Gastroesophageal sphincter (tissue), 4 donors: ENCODE results near the gene GABRD. TPM values are rescaled to one million over a fixed set of nuclear protein-coding genes. Genes with fewer than 3 reads are reported as not detected.

ENCODE experiments used
- ATAC-seq: fragments of 150-250 bp; one replicate; pipeline ENCODE4 v1.9.1; 2016; ENCODE audit warnings: mild to moderate bottlenecking, moderate library complexity
- H3K27ac ChIP-seq, 4 donors: fragments of 200-600 bp; sonication (generic) in 3 of 4; 1 replicate in 3 of 4; 2 replicates in 1 of 4; pipeline ENCODE4 v1.5.1; 2016 to 2019
- H3K27me3 ChIP-seq: fragments of 200-600 bp; sonication (generic); one replicate; pipeline ENCODE4 v1.5.1; 2019
- H3K36me3 ChIP-seq, 2 donors: fragments of 200-600 bp; sonication (generic); one replicate each; pipeline ENCODE4 v1.5.1; 2019; ENCODE audit warnings: control low read depth in 1 of 2
- H3K4me1 ChIP-seq, 3 donors: fragments of 200-600 bp; sonication (generic); 1 replicate in 2 of 3; 2 replicates in 1 of 3; pipeline ENCODE4 v1.5.1; 2016 to 2019; ENCODE audit warnings: control low read depth in 2 of 3
- H3K4me3 ChIP-seq, 2 donors: fragments of 200-600 bp; sonication (generic); one replicate each; pipeline ENCODE4 v1.5.1; 2019; ENCODE audit warnings: mild to moderate bottlenecking in 1 of 2, moderate library complexity in 1 of 2
- H3K9me3 ChIP-seq, 3 donors: fragments of 200-600 bp; sonication (generic); one replicate each; pipeline ENCODE4 v1.5.1; 2017 to 2019; ENCODE audit warnings: control low read depth in 2 of 3
- EP300 ChIP-seq: sonication (generic); formaldehyde crosslinking; IDR thresholded peaks from one replicate; pipeline ENCODE4 v1.6.1; 2017; ENCODE audit warnings: antibody characterized with exemption, mild to moderate bottlenecking
- POLR2A ChIP-seq, 2 donors: fragments of 450-650 bp; IDR thresholded peaks; one replicate each; pipeline ENCODE4 v1.6.1; 2017; ENCODE audit warnings: antibody characterized with exemption in 2 of 2, mild to moderate bottlenecking in 2 of 2, moderate library complexity in 1 of 2
- POLR2AphosphoS5 ChIP-seq: sonication (generic); formaldehyde crosslinking; IDR thresholded peaks from one replicate; pipeline ENCODE4 v1.6.1; 2017; ENCODE audit warnings: antibody characterized with exemption
- WGBS, 2 donors: methylation state at CpG; one replicate each; pipeline ENCODE4 v1.1.5; 2018; ENCODE audit warnings: low coverage in 1 of 2; 5-methylcytosine and 5-hydroxymethylcytosine counted together
- total RNA-seq, 4 donors: library from RNA; depleted of rRNA; stranded (reverse); fragments of >200 nt; gene quantifications; one replicate each; pipeline ENCODE4 v1.1.0, GENCODE V29; 2016
- TF ChIP-seq, protein P1 (sequence below), 4 experiments: fragments of 200-600 bp in 2 of 4; fragments of 450-650 bp in 2 of 4; sonication (generic) in 1 of 4; IDR thresholded peaks; one replicate each; pipeline ENCODE4 v1.5.1; 2017 to 2019; ENCODE audit warnings: antibody characterized with exemption in 4 of 4, mild to moderate bottlenecking in 2 of 4, moderate library complexity in 2 of 4

The GABRD gene
- total RNA-seq, 4 donors from 2014 or later = 0.73 TPM; not detected in 3

DNA sequence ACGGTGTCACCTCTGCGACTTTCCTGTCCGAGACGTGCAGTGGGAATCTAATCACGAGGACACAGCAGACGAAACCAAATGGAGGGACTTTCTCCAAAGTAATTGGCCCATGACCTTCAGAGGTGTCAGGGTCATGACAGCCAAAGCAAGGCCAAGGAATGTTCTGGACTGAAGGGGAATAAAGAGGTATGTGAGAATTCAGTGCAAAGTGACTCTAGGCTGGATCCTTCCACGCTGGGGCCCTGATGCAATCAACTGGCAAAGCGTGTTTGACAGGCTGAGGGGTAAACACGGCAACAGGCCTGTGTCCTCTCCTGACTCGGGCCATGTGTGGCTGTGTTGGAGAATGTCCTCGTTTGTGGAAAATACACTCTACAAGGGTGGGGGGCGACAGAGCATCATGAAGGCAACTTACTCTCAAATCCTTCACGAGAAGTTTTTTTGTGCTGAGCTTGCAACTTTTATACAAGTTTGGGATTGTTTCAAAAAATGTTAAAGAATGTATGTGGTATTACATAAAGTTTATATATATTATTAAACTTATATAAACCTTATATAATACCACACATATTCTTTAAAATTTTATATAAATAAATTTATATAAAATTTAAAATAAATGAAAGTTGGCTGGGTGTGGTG lies 17.3 kb upstream of the GABRD start:
- no peak for ATAC-seq
- Histone ChIP-seq H3K4me1 (peaks cover 0 to 7% (median 0%) of the 10 kb centered on the region in 3 donors), H3K4me3 (no peak overlapping the region), H3K27me3 (peaks cover 97% of the 10 kb centered on the region), H3K27ac (no peak overlapping the region), H3K9me3 (no peaks in the 10 kb centered on the region), H3K36me3 (no peaks in the 10 kb centered on the region)
- TF ChIP-seq, protein P1, sequence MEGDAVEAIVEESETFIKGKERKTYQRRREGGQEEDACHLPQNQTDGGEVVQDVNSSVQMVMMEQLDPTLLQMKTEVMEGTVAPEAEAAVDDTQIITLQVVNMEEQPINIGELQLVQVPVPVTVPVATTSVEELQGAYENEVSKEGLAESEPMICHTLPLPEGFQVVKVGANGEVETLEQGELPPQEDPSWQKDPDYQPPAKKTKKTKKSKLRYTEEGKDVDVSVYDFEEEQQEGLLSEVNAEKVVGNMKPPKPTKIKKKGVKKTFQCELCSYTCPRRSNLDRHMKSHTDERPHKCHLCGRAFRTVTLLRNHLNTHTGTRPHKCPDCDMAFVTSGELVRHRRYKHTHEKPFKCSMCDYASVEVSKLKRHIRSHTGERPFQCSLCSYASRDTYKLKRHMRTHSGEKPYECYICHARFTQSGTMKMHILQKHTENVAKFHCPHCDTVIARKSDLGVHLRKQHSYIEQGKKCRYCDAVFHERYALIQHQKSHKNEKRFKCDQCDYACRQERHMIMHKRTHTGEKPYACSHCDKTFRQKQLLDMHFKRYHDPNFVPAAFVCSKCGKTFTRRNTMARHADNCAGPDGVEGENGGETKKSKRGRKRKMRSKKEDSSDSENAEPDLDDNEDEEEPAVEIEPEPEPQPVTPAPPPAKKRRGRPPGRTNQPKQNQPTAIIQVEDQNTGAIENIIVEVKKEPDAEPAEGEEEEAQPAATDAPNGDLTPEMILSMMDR (IDR thresholded peaks at IDR 0.05) = no peak
- TF ChIP-seq POLR2AphosphoS5 (no peak), EP300 (no peak), POLR2A (IDR thresholded peaks at IDR 0.05) (no peak)
- WGBS, 2 donors = 67 to 77% methylated on average over 6 to 13 of the region's 13 CpGs

DNA sequence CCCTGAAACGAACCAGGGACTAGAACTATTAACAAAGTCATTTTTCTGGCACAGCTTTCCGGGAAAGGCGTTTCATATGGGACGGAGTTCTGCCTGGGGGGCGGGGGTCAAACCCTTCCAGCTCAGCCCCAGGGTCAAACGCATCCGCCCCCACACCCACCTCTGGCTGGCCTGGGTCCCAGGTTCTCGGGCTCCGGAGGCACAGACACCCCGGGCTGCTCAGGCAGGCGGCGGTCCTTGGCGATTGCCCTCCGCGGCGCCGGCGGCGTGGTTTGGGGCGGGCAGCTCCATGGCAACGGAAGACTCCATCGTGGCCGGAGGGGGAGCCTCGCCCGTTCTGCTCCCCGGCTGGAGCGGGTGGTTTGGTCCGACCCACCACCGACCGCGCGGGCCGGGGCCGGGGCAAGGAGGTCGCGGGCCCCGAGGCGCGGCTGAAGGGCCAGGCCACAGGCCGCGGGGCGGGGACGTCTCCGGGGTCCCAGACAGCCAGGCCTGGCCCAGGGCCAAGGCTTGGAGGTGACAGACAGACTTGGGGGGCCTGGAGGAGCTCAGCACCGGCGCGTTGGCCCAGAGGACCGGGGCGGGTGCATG lies 15.5 kb upstream of the GABRD start, which contains the start of gene CFAP74:
Gene CFAP74, minus strand, starts transcription at position 246 of the 591 bp plus-strand sequence. CDS start 12,830 bp downstream, outside the sequence.
- Histone ChIP-seq H3K36me3 (no peaks in the 10 kb centered on the region), H3K4me3 (no peak within 1 kb of the TSS), H3K4me1 (peaks cover 0 to 7% (median 0%) of the 10 kb centered on the region in 3 donors), H3K27me3 (peaks cover 97% of the 10 kb centered on the region), H3K9me3 (no peaks in the 10 kb centered on the region), H3K27ac (no peak within 1 kb of the TSS)
- TF ChIP-seq EP300 (no peak), POLR2A (IDR thresholded peaks at IDR 0.05) (no peak), POLR2AphosphoS5 (no peak)
- TF ChIP-seq, protein P1 (IDR thresholded peaks at IDR 0.05) = no peak
- ATAC-seq = no peak
- 2% methylated on average over 5 to 6 of the region's 49 CpGs for WGBS, 2 donors

DNA sequence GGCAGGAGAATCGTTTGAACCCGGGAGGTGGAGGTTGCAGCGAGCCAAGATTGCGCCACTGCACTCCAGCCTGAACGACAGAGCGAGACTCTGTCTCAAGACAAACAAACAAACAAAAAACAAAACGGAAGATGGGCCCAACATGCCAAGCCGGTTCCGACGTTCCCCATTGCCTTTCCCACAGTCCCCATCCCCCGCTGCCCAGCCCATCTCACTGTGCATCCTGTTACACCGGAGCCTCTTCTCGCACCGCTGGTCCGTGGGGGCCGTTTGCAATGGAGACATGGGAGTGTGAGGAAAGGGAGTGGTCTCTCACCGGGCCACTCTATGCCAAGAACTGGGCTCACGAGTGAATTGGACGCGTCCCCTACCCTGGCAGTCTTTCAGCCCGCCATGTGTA lies 14.3 kb upstream of the GABRD start:
- H3K27me3 ChIP-seq = peaks cover 97% of the 10 kb centered on the region
- H3K27ac ChIP-seq = no peak overlapping the region
- 77 to 88% methylated on average over 5 to 8 of the region's 21 CpGs for WGBS, 2 donors
- no peak for TF ChIP-seq EP300
- no peak for TF ChIP-seq POLR2AphosphoS5
- TF ChIP-seq POLR2A (IDR thresholded peaks at IDR 0.05) = no peak
- no peak overlapping the region for H3K4me3 ChIP-seq
- ATAC-seq = no peak
- H3K4me1 ChIP-seq = peaks cover 0 to 7% (median 0%) of the 10 kb centered on the region in 3 donors
- no peaks in the 10 kb centered on the region for H3K36me3 ChIP-seq
- no peaks in the 10 kb centered on the region for H3K9me3 ChIP-seq

DNA sequence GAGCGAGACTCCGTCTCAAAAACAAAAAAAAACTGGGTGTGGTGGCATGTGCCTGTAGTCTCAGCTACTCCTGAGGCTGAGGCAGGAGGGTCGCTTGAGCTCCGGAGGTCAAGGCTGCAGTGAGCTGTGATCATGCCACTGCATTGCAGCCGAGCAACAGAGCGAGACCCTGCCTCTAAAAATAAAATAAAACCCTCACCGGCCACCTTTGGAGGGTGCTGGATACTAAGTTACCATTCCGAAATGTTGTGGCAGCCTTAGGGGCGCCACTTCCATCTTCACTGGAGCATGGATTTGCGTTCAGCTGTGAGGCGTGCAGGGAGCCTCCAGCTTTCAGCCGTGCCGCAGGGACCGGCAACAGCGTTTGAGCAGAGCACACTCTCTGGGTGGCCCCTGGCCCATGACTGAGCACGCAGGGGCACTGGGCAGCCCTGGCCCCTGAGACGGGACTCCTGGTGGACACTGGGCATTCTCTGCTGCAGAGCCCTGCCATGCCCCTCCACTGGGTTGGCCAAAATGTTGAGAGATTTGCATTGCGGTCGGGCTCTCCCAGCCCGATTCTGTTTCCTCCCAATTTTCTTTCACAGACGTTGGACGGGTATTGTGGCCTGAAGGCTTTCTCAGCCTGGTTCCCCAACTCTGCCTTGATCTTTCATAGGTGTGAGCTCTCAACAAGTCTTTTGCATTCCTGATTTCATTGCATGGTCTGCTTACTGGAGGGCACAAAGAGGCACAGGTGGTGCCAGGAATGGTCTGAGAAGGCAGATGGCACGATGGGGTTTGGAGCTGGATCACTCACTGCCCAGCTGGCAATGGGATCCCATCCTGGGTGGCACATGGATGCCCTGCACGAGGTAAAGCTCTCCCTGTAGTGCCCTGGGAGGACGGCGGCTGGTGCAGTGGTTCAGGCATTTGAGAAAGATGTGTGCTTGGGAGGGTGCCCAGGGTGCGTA lies 9.8 kb upstream of the GABRD start:
- Histone ChIP-seq H3K4me3 (no peak overlapping the region), H3K4me1 (no peaks in the 10 kb centered on the region), H3K27ac (no peak overlapping the region), H3K36me3 (no peaks in the 10 kb centered on the region), H3K27me3 (peaks cover 93% of the 10 kb centered on the region), H3K9me3 (no peaks in the 10 kb centered on the region)
- WGBS, 2 donors = 84 to 85% methylated on average over 4 to 11 of the region's 27 CpGs
- no peak for TF ChIP-seq EP300
- TF ChIP-seq POLR2A (IDR thresholded peaks at IDR 0.05) = no peak
- TF ChIP-seq, protein P1 (IDR thresholded peaks at IDR 0.05) = no peak
- TF ChIP-seq POLR2AphosphoS5 = no peak
- ATAC-seq = no peak

DNA sequence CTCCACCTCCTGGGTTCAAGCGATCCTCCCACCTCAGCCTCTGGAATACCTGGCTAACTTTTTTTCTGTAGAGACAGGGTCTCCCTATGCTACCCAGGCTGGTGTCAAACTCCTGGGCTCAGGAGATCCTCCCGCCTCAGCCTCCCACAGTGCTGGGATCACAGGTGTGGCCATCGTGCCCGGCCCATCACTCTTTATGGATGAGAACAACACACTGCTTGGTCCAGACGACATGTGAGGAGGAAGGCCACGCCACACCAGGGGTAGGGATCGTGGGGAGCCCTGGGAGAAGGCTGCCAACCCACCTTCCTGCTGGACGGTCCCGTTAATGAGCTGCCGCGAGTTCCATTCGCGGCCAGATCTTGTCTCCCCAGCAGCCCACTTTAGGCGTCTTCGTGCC lies 5.0 kb upstream of the GABRD start:
- Histone ChIP-seq H3K27me3 (peaks cover 94% of the 10 kb centered on the region), H3K36me3 (no peaks in the 10 kb centered on the region), H3K27ac (no peak overlapping the region), H3K4me1 (peaks cover 0 to 8% (median 0%) of the 10 kb centered on the region in 3 donors), H3K9me3 (no peaks in the 10 kb centered on the region), H3K4me3 (no peak overlapping the region)
- TF ChIP-seq POLR2AphosphoS5 (no peak), POLR2A (IDR thresholded peaks at IDR 0.05) (no peak), EP300 (no peak)
- TF ChIP-seq, protein P1 (IDR thresholded peaks at IDR 0.05) = no peak
- ATAC-seq = no peak
- 20 to 79% methylated on average over 1 to 4 of the region's 15 CpGs for WGBS, 2 donors
